Osteoblast (primary cell): Measurements from ENCODE around the gene APOBEC3B. TPM values are rescaled to one million over a fixed set of nuclear protein-coding genes. Genes with fewer than 3 reads are reported as not detected.

Experiments
- DNase-seq: peaks from one replicate; pipeline ENCODE4 v3.0.0; 2011; ENCODE audit warnings: low spot score, mixed read lengths; ENCODE audit not compliant: insufficient read length; ENCODE audit errors: missing footprints
- H2AFZ ChIP-seq: 2 replicates; pipeline ENCODE4 v1.6.0; 2011; ENCODE audit warnings: mild to moderate bottlenecking, low read length
- H3K27ac ChIP-seq: 2 replicates; pipeline ENCODE4 v1.5.1; 2011; ENCODE audit warnings: mild to moderate bottlenecking, low read depth, low read length, moderate library complexity
- H3K27me3 ChIP-seq: 2 replicates; pipeline ENCODE4 v1.6.0; 2012; ENCODE audit warnings: mild to moderate bottlenecking, control low read depth, inconsistent platforms, low read length, moderate library complexity; ENCODE audit not compliant: insufficient read depth
- H3K36me3 ChIP-seq: 2 replicates; pipeline ENCODE4 v1.5.1; 2011; ENCODE audit warnings: mild to moderate bottlenecking, low read length, control low read depth, moderate library complexity; ENCODE audit not compliant: insufficient read depth
- H3K4me1 ChIP-seq: 2 replicates; pipeline ENCODE4 v1.5.1; 2011; ENCODE audit warnings: mild to moderate bottlenecking, low read length, control low read depth, moderate library complexity; ENCODE audit not compliant: insufficient read depth
- H3K4me2 ChIP-seq: 2 replicates; pipeline ENCODE4 v1.6.0; 2011; ENCODE audit warnings: mild to moderate bottlenecking, low read length; ENCODE audit not compliant: insufficient read depth
- H3K4me3 ChIP-seq: fragments of 200-600 bp; sonication (generic); 3 replicates; pipeline ENCODE4 v1.5.1; 2012; ENCODE audit warnings: mild to moderate bottlenecking, low read length, inconsistent platforms; ENCODE audit not compliant: insufficient read depth
- H3K79me2 ChIP-seq: 2 replicates; pipeline ENCODE4 v1.6.0; 2012; ENCODE audit warnings: mild to moderate bottlenecking, low read length, control low read depth, inconsistent platforms; ENCODE audit not compliant: insufficient read depth
- H3K9me3 ChIP-seq: 2 replicates; pipeline ENCODE4 v1.5.1; 2011; ENCODE audit warnings: low read depth, low read length, control low read depth
- H4K20me1 ChIP-seq: 2 replicates; pipeline ENCODE4 v1.6.0; 2012; ENCODE audit warnings: mild to moderate bottlenecking, low read length, control low read depth; ENCODE audit not compliant: insufficient read depth
- total RNA-seq: library from RNA; depleted of rRNA; stranded (reverse); fragments of >200 nt; gene quantifications from 2 replicates; pipeline ENCODE4 v1.2.3, GENCODE V29; 2012
- TF ChIP-seq, protein P1 (sequence below): IDR thresholded peaks from 2 replicates; pipeline ENCODE4 v1.5.1; 2011; ENCODE audit warnings: mild to moderate bottlenecking, low read depth, low read length, moderate library complexity; ENCODE audit errors: extremely low read depth

The APOBEC3B gene
- total RNA-seq, 1 donor = 0.36 TPM

DNA sequence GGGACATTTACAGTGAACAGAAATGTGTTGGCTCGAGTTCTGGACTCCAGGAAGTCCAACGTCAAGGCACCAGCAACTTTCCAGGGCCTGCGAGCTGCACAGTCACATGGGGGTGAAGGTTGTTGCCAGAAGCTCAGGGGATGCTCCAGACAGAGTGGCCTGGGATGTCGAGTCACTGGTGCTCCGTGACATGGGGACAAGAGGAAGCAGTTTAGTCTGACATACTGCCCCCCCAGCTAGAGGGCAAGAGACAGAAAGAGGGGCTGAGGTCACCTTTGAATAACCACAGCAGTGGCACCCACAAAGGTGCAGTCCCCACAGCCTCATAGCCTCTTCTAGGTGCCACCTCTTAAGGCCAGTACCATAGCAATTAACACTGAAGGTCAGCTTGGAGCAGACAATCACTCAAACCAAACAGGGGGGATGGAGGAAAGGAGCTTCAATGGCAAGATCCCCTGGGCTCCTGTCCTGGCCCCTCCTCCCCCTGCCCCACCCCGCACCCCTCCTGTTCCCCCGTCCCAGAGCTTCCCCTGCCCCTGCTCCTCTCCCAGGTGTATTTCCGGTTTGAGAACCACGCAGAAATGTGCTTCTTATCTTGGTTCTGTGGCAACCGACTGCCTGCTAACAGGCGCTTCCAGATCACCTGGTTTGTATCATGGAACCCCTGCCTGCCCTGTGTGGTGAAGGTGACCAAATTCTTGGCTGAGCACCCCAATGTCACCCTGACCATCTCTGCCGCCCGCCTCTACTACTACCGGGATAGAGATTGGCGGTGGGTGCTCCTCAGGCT is 42.6 kb downstream of the APOBEC3B start:
- Histone ChIP-seq H2AFZ (no peak overlapping the region), H3K79me2 (no peaks in the 10 kb centered on the region), H4K20me1 (no peaks in the 10 kb centered on the region), H3K27ac (no peak overlapping the region), H3K4me2 (no peak overlapping the region), H3K4me3 (no peak overlapping the region), H3K36me3 (no peaks in the 10 kb centered on the region), H3K27me3 (no peaks in the 10 kb centered on the region), H3K9me3 (no peaks in the 10 kb centered on the region), H3K4me1 (peaks cover 8% of the 10 kb centered on the region)
- no peak for DNase-seq
- TF ChIP-seq, protein P1, sequence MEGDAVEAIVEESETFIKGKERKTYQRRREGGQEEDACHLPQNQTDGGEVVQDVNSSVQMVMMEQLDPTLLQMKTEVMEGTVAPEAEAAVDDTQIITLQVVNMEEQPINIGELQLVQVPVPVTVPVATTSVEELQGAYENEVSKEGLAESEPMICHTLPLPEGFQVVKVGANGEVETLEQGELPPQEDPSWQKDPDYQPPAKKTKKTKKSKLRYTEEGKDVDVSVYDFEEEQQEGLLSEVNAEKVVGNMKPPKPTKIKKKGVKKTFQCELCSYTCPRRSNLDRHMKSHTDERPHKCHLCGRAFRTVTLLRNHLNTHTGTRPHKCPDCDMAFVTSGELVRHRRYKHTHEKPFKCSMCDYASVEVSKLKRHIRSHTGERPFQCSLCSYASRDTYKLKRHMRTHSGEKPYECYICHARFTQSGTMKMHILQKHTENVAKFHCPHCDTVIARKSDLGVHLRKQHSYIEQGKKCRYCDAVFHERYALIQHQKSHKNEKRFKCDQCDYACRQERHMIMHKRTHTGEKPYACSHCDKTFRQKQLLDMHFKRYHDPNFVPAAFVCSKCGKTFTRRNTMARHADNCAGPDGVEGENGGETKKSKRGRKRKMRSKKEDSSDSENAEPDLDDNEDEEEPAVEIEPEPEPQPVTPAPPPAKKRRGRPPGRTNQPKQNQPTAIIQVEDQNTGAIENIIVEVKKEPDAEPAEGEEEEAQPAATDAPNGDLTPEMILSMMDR = no peak

GRCh38 chr22:39026509-39027150 is 44.5 kb downstream of the APOBEC3B start:
- Histone ChIP-seq H2AFZ (no peak overlapping the region), H3K36me3 (no peaks in the 10 kb centered on the region), H3K4me1 (peaks cover 7% of the 10 kb centered on the region), H3K4me2 (no peak overlapping the region), H3K9me3 (no peaks in the 10 kb centered on the region), H3K4me3 (no peak overlapping the region), H3K27ac (no peak overlapping the region), H4K20me1 (no peaks in the 10 kb centered on the region), H3K27me3 (no peaks in the 10 kb centered on the region), H3K79me2 (no peaks in the 10 kb centered on the region)
- no peak for DNase-seq
- TF ChIP-seq, protein P1 = no peak

- Histone ChIP-seq H2AFZ (no peak overlapping the region), H4K20me1 (no peaks in the 10 kb centered on the region), H3K4me3 (no peak overlapping the region), H3K9me3 (no peaks in the 10 kb centered on the region), H3K27ac (no peak overlapping the region), H3K27me3 (no peaks in the 10 kb centered on the region), H3K4me2 (no peak overlapping the region), H3K36me3 (no peaks in the 10 kb centered on the region), H3K79me2 (no peaks in the 10 kb centered on the region), H3K4me1 (no peaks in the 10 kb centered on the region)
- TF ChIP-seq, protein P1 = no peak
- DNase-seq = no peak
Observed at GRCh38 chr22:39027717-39028116, 45.6 kb downstream of the APOBEC3B start.

DNA sequence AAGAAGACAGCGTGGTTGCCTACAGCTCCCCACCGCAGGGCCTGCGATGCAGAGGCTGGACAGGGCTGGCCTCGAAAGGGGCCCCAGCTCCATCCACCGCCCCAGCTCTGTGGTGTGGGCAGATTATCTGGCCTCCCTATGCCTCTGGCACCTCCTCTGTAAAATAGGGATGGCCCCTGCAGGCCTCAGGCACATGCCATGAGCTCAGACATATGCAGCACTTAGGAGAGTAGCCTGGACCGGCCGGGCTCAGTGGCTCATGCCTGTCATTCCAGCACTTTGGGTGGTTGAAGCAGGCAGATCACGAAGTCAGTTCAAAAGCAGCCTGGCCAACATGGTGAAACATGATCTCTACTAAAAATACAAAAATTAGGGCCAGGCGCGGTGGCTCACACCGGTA is 46.1 kb downstream of the APOBEC3B start:
- Histone ChIP-seq H4K20me1 (no peaks in the 10 kb centered on the region), H3K4me1 (no peaks in the 10 kb centered on the region), H3K27me3 (no peaks in the 10 kb centered on the region), H3K79me2 (no peaks in the 10 kb centered on the region), H3K27ac (no peak overlapping the region), H2AFZ (no peak overlapping the region), H3K9me3 (no peaks in the 10 kb centered on the region), H3K4me2 (no peak overlapping the region), H3K36me3 (no peaks in the 10 kb centered on the region), H3K4me3 (no peak overlapping the region)
- TF ChIP-seq, protein P1 = no peak
- no peak for DNase-seq
